H9 (cell line): ENCODE measurements around the gene POU1F1. TPM values are rescaled to one million over a fixed set of nuclear protein-coding genes. Genes with fewer than 3 reads are reported as not detected.

Source experiments
- DNase-seq: peaks from one replicate; pipeline ENCODE4 v3.0.0-alpha.2; 2017
- H2AFZ ChIP-seq: one replicate; pipeline ENCODE4 v1.6.1; 2013; ENCODE audit warnings: mild to moderate bottlenecking, low read length, control low read depth, moderate library complexity
- H2AK5ac ChIP-seq: 2 replicates; pipeline ENCODE4 v1.6.1; 2013; ENCODE audit warnings: low read length, control low read depth, mixed read lengths; ENCODE audit not compliant: insufficient read length
- H2BK120ac ChIP-seq: one replicate; pipeline ENCODE4 v1.6.1; 2013; ENCODE audit warnings: low read depth, mild to moderate bottlenecking, low read length, control low read depth, inconsistent platforms; ENCODE audit not compliant: poor library complexity, severe bottlenecking
- H2BK12ac ChIP-seq: 2 replicates; pipeline ENCODE4 v1.6.1; 2013; ENCODE audit warnings: low read length, control low read depth, mixed read lengths, low read depth; ENCODE audit not compliant: insufficient read length
- H2BK15ac ChIP-seq: 2 replicates; pipeline ENCODE4 v1.6.1; 2013; ENCODE audit warnings: low read depth, low read length, control low read depth
- H2BK20ac ChIP-seq: one replicate; pipeline ENCODE4 v1.6.1; 2013; ENCODE audit warnings: low read depth, mild to moderate bottlenecking, low read length, control low read depth, inconsistent platforms; ENCODE audit not compliant: poor library complexity, severe bottlenecking
- H2BK5ac ChIP-seq: 2 replicates; pipeline ENCODE4 v1.6.1; 2013; ENCODE audit warnings: low read length, control low read depth, mixed read lengths; ENCODE audit not compliant: insufficient read length
- H3K14ac ChIP-seq: 2 replicates; pipeline ENCODE4 v1.6.1; 2013; ENCODE audit warnings: low read length, control low read depth; ENCODE audit not compliant: insufficient read depth
- H3K18ac ChIP-seq: 2 replicates; pipeline ENCODE4 v1.6.1; 2013; ENCODE audit warnings: low read depth, mild to moderate bottlenecking, mixed read lengths, low read length, control low read depth; ENCODE audit not compliant: insufficient read length
- H3K23ac ChIP-seq: 2 replicates; pipeline ENCODE4 v1.6.1; 2013; ENCODE audit warnings: low read length, control low read depth, mixed read lengths, low read depth; ENCODE audit not compliant: insufficient read length
- H3K23me2 ChIP-seq: 2 replicates; pipeline ENCODE4 v1.6.1; 2013; ENCODE audit warnings: low read depth, mild to moderate bottlenecking, mixed read lengths, low read length, control low read depth; ENCODE audit not compliant: insufficient read length, poor library complexity, severe bottlenecking
- H3K27ac ChIP-seq: 2 replicates; pipeline ENCODE4 v1.5.1; 2013; ENCODE audit warnings: low read length, control low read depth, mixed read lengths, low read depth; ENCODE audit not compliant: insufficient read length
- H3K27me3 ChIP-seq: 2 replicates; pipeline ENCODE4 v1.6.1; 2013; ENCODE audit warnings: low read length, control low read depth, inconsistent platforms; ENCODE audit not compliant: insufficient read depth
- H3K4ac ChIP-seq: 2 replicates; pipeline ENCODE4 v1.6.1; 2013; ENCODE audit warnings: low read depth, mild to moderate bottlenecking, control low read depth, inconsistent platforms, low read length, moderate library complexity
- H3K4me1 ChIP-seq: 2 replicates; pipeline ENCODE4 v1.6.1; 2013; ENCODE audit warnings: low read length, control low read depth, inconsistent platforms; ENCODE audit not compliant: insufficient read depth
- H3K4me2 ChIP-seq: 2 replicates; pipeline ENCODE4 v1.6.1; 2013; ENCODE audit warnings: low read length, control low read depth, mixed read lengths; ENCODE audit not compliant: insufficient read length, insufficient read depth
- H3K56ac ChIP-seq: 2 replicates; pipeline ENCODE4 v1.6.1; 2013; ENCODE audit warnings: low read depth, mild to moderate bottlenecking, mixed read lengths, low read length, control low read depth; ENCODE audit not compliant: insufficient read length
- H3K79me1 ChIP-seq: 2 replicates; pipeline ENCODE4 v1.6.1; 2013; ENCODE audit warnings: low read depth, mild to moderate bottlenecking, moderate library complexity, low read length, control low read depth, inconsistent platforms; ENCODE audit not compliant: insufficient read depth, poor library complexity, severe bottlenecking
- H3K79me2 ChIP-seq: 2 replicates; pipeline ENCODE4 v1.6.1; 2013; ENCODE audit warnings: low read length, control low read depth, inconsistent platforms; ENCODE audit not compliant: insufficient read depth
- H3K9ac ChIP-seq: 2 replicates; pipeline ENCODE4 v1.6.1; 2013; ENCODE audit warnings: low read length, control low read depth, mixed read lengths; ENCODE audit not compliant: insufficient read length; ENCODE audit errors: extremely low read depth
- H3K9me3 ChIP-seq: one replicate; pipeline ENCODE4 v1.6.1; 2013; ENCODE audit warnings: low read depth, low read length, inconsistent platforms; ENCODE audit not compliant: control insufficient read depth
- H3T11ph ChIP-seq: one replicate; pipeline ENCODE4 v1.6.1; 2013; ENCODE audit warnings: mild to moderate bottlenecking, low read length, control low read depth, inconsistent platforms
- H4K20me1 ChIP-seq: one replicate; pipeline ENCODE4 v1.6.1; 2013; ENCODE audit not compliant: control insufficient read depth, insufficient read length, insufficient read depth
- H4K5ac ChIP-seq: 2 replicates; pipeline ENCODE4 v1.6.1; 2013; ENCODE audit warnings: low read depth, mild to moderate bottlenecking, mixed read lengths, low read length, control low read depth; ENCODE audit not compliant: insufficient read length
- H4K8ac ChIP-seq: replicated peaks from 2 replicates; pipeline ENCODE4 v1.6.1; 2013; ENCODE audit warnings: low read length, control low read depth, mixed read lengths, low read depth; ENCODE audit not compliant: insufficient read length
- H4K91ac ChIP-seq: 2 replicates; pipeline ENCODE4 v1.6.1; 2013; ENCODE audit warnings: low read depth, mild to moderate bottlenecking, moderate library complexity, mixed read lengths, low read length, control low read depth; ENCODE audit not compliant: insufficient read length
- H3K27ac Mint-ChIP-seq, 3 experiments: 2 replicates in 2 of 3; 3 replicates in 1 of 3; pipeline ENCODE4 v1.8.0; 2020 to 2021; ENCODE audit warnings: mixed read lengths in 3 of 3, mild to moderate bottlenecking in 1 of 3, moderate library complexity in 1 of 3
- H3K27me3 Mint-ChIP-seq: 2 replicates; pipeline ENCODE4 v1.8.0; 2021; ENCODE audit warnings: low read depth, mild to moderate bottlenecking, moderate library complexity, mixed read lengths
- H3K36me3 Mint-ChIP-seq, 3 experiments: 2 replicates in 2 of 3; 3 replicates in 1 of 3; pipeline ENCODE4 v1.8.0; 2020 to 2021; ENCODE audit warnings: low read depth in 3 of 3, mixed read lengths in 3 of 3; ENCODE audit not compliant: insufficient read depth in 1 of 3
- H3K4me1 Mint-ChIP-seq, 2 experiments: 2 replicates each; pipeline ENCODE4 v1.8.0; 2020; ENCODE audit warnings: mixed read lengths in 2 of 2
- H3K4me3 Mint-ChIP-seq, 2 experiments: 2 replicates in 1 of 2; 3 replicates in 1 of 2; pipeline ENCODE4 v1.8.0; 2020 to 2021; ENCODE audit warnings: mild to moderate bottlenecking in 2 of 2, mixed read lengths in 2 of 2, moderate library complexity in 1 of 2
- H3K9me3 Mint-ChIP-seq, 2 experiments: 2 replicates in 1 of 2; 3 replicates in 1 of 2; pipeline ENCODE4 v1.8.0; 2020; ENCODE audit warnings: mild to moderate bottlenecking in 2 of 2, mixed read lengths in 2 of 2, moderate library complexity in 1 of 2
- CTCF ChIP-seq: fragments of 200-600 bp; sonication (generic); conservative IDR thresholded peaks from 3 replicates; pipeline ENCODE4 v1.8.0; 2021; ENCODE audit warnings: antibody characterized with exemption, mild to moderate bottlenecking
- WGBS: extraction: QIAGEN DNeasy Blood & Tissue Kit; methylation state at CpG from one replicate; pipeline ENCODE4 v1.1.7; 2013; ENCODE audit warnings: missing lambda C conversion rate, low lambda C conversion rate, mixed read lengths; ENCODE audit not compliant: insufficient read length; ENCODE audit errors: extremely low coverage; 5-methylcytosine and 5-hydroxymethylcytosine counted together
- total RNA-seq: library from RNA; stranded (reverse); gene quantifications from 2 replicates; pipeline ENCODE4 v1.2.1, GENCODE V29; 2021

Gene POU1F1
- total RNA-seq, 1 experiment from 2014 or later, result not detected

GRCh38 chr3:87227104-87227834 is 49.1 kb downstream of the POU1F1 start, which contains the start of gene CHMP2B:
Gene CHMP2B, plus strand, starts transcription at chr3:87227309. Its CDS starts 214 bp downstream, at chr3:87227523.
- H2BK12ac ChIP-seq, result no peak within 1 kb of the TSS
- no peak within 1 kb of the TSS for H3K4ac ChIP-seq
- no peak within 1 kb of the TSS for H3T11ph ChIP-seq
- Mint-ChIP-seq H3K4me3 (peak within 1 kb of the TSS; percentile 97 to 98), H3K27ac (peak within 1 kb of the TSS; percentile 97 to 99 (median 99)), H3K36me3 (no peaks in the 10 kb centered on the region; a peak in 4 of 7 replicates), H3K27me3 (peaks cover 6% of the 10 kb centered on the region), H3K9me3 (no peaks in the 10 kb centered on the region; a peak in 1 of 5 replicates), H3K4me1 (peaks cover 20 to 25% of the 10 kb centered on the region in 2 experiments)
- H2BK120ac ChIP-seq, result no peak within 1 kb of the TSS
- no peak within 1 kb of the TSS for H3K56ac ChIP-seq
- no peak within 1 kb of the TSS for H3K23ac ChIP-seq
- no peaks in the 10 kb centered on the region for H3K79me1 ChIP-seq
- no peaks in the 10 kb centered on the region for H3K23me2 ChIP-seq
- WGBS, result no CpG with 5 or more reads among the region's 59 CpGs
- TF ChIP-seq CTCF, result no peak
- no peaks in the 10 kb centered on the region for H3K4me1 ChIP-seq
- H3K79me2 ChIP-seq, result peaks cover 13% of the 10 kb centered on the region
- peak; percentile 94 for DNase-seq
- H3K9ac ChIP-seq, result peak within 1 kb of the TSS; percentile 82
- no peak within 1 kb of the TSS for H2BK5ac ChIP-seq
- no peak within 1 kb of the TSS for H4K91ac ChIP-seq
- H3K18ac ChIP-seq, result peak within 1 kb of the TSS; percentile 64
- H2BK20ac ChIP-seq, result no peak within 1 kb of the TSS
- no peaks in the 10 kb centered on the region for H4K20me1 ChIP-seq
- H4K5ac ChIP-seq, result no peak within 1 kb of the TSS
- no peak within 1 kb of the TSS for H2AK5ac ChIP-seq
- no peaks in the 10 kb centered on the region for H3K9me3 ChIP-seq
- no peak within 1 kb of the TSS for H2BK15ac ChIP-seq
- H4K8ac ChIP-seq, result no peak within 1 kb of the TSS
- no peaks in the 10 kb centered on the region for H3K27me3 ChIP-seq
- peak within 1 kb of the TSS; percentile 37 for H3K4me2 ChIP-seq
- peak within 1 kb of the TSS; percentile 73; the same call in 1 of the 2 replicates for H3K14ac ChIP-seq
- peak within 1 kb of the TSS; percentile 24 for H3K27ac ChIP-seq
- peak within 1 kb of the TSS; percentile 4 for H2AFZ ChIP-seq
